Measurements from ENCODE around the gene USF2. TPM values are rescaled to one million over a fixed set of nuclear protein-coding genes. Genes with fewer than 3 reads are reported as not detected.

Gene USF2
- total RNA-seq, 2 donors from 2014 or later: 90.4 to 143 TPM

DNA sequence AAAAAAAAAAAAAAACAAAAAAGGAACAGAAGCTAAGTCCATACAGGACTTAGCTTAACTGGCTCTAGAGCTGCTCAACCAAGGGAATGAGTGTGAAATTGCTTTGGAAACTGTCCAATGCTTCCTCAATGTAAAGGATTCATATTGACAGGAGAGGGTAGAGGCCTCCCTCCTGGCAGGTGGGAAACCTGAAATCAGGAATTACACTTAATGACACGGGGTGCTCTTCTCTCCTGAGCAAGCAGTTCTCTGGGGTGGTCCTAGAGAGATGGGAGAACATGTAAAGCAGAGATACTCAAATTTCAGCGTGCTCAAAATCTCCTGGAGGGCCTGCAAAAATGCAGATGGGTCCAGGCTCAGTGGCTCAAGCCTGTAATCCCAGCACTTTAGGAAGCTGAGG, 19.6 kb downstream of the USF2 start:
- Histone ChIP-seq H3K27ac (no peak overlapping the region), H3K4me3 (no peak overlapping the region), H3K36me3 (no peaks in the 10 kb centered on the region), H3K9me3 (no peaks in the 10 kb centered on the region), H3K27me3 (replicated peaks; ENCODE audit: insufficient read depth) (no peaks in the 10 kb centered on the region), H3K4me1 (ENCODE audit: control insufficient read depth in 1 of 2, low read depth in 2 of 2) (no peaks in the 10 kb centered on the region)
- no peak for DNase-seq (ENCODE audit: low spot score)
- ATAC-seq (ENCODE audit: insufficient number of reproducible peaks, low FRiP score, low read depth): no peak
- no peak for TF ChIP-seq CTCF (IDR thresholded peaks at IDR 0.05)

- Histone ChIP-seq H3K4me1 (ENCODE audit: control insufficient read depth in 1 of 2, low read depth in 2 of 2) (no peaks in the 10 kb centered on the region), H3K36me3 (no peaks in the 10 kb centered on the region), H3K27me3 (replicated peaks; ENCODE audit: insufficient read depth) (no peaks in the 10 kb centered on the region), H3K27ac (no peak overlapping the region), H3K9me3 (no peaks in the 10 kb centered on the region), H3K4me3 (no peak overlapping the region)
- no peak for TF ChIP-seq CTCF (IDR thresholded peaks at IDR 0.05)
- ATAC-seq (ENCODE audit: insufficient number of reproducible peaks, low FRiP score, low read depth) (no peak), DNase-seq (ENCODE audit: low spot score) (no peak)
Observed at GRCh38 chr19:35288906-35289305, 20.1 kb downstream of the USF2 start.

- Histone ChIP-seq H3K9me3 (no peaks in the 10 kb centered on the region), H3K36me3 (no peaks in the 10 kb centered on the region), H3K27me3 (replicated peaks; ENCODE audit: insufficient read depth) (no peaks in the 10 kb centered on the region), H3K4me1 (ENCODE audit: control insufficient read depth in 1 of 2, low read depth in 2 of 2) (no peaks in the 10 kb centered on the region), H3K27ac (no peak overlapping the region), H3K4me3 (no peak overlapping the region)
- DNase-seq (ENCODE audit: low spot score): no peak
- no peak for TF ChIP-seq CTCF (IDR thresholded peaks at IDR 0.05)
- no peak for ATAC-seq (ENCODE audit: insufficient number of reproducible peaks, low FRiP score, low read depth)
Observed at GRCh38 chr19:35290381-35291127, 21.8 kb downstream of the USF2 start.

DNA sequence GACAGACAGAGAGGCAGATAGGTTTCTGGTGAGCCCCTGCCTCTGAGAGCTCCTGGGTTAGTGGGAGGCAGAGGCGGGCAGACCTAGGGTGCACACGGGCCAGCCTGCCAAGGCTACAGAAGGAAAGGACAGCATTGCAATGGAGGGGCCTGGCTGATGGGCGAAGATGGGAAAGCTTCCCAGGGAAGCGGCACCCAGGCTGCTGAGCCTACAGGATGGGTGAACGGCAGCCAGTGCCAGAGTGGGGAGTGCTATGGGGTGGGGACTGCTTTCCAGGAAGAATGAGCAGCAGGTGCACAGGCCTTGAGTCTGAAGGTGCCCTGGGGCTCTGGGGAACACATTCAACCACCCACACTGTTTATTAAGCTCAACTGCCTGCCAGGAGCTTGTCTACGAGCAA, 22.5 kb downstream of the USF2 start:
- no peaks in the 10 kb centered on the region for H3K36me3 ChIP-seq
- no peak for ATAC-seq (ENCODE audit: insufficient number of reproducible peaks, low FRiP score, low read depth)
- H3K27me3 ChIP-seq (replicated peaks; ENCODE audit: insufficient read depth): no peaks in the 10 kb centered on the region
- H3K4me1 ChIP-seq (ENCODE audit: control insufficient read depth in 1 of 2, low read depth in 2 of 2): no peaks in the 10 kb centered on the region
- H3K27ac ChIP-seq: no peak overlapping the region
- H3K4me3 ChIP-seq: no peak overlapping the region
- DNase-seq (ENCODE audit: low spot score): no peak
- TF ChIP-seq CTCF (IDR thresholded peaks at IDR 0.05): no peak
- no peaks in the 10 kb centered on the region for H3K9me3 ChIP-seq

GRCh38 chr19:35291916-35292315, 23.2 kb downstream of the USF2 start, which contains the start of gene MAG:
TSS of gene MAG (plus strand) at chr19:35292161. CDS start at chr19:35295409, 3,248 bp downstream.
- Histone ChIP-seq H3K27me3 (replicated peaks; ENCODE audit: insufficient read depth) (no peaks in the 10 kb centered on the region), H3K36me3 (no peaks in the 10 kb centered on the region), H3K4me1 (ENCODE audit: control insufficient read depth in 1 of 2, low read depth in 2 of 2) (no peaks in the 10 kb centered on the region), H3K27ac (no peak within 1 kb of the TSS), H3K4me3 (no peak within 1 kb of the TSS), H3K9me3 (no peaks in the 10 kb centered on the region)
- DNase-seq (ENCODE audit: low spot score) (no peak), ATAC-seq (ENCODE audit: insufficient number of reproducible peaks, low FRiP score, low read depth) (no peak)
- TF ChIP-seq CTCF (IDR thresholded peaks at IDR 0.05): no peak

Measured in thoracic aorta (tissue), 2 donors.